HUES6 (cell line): ENCODE data around the gene C12orf43.

ENCODE experiments used
- H3K27ac ChIP-seq: 2 replicates; pipeline ENCODE4 v1.7.0; 2013; ENCODE audit warnings: low read depth, mild to moderate bottlenecking, low read length, inconsistent platforms
- H3K27me3 ChIP-seq: 2 replicates; pipeline ENCODE4 v1.6.1; 2013; ENCODE audit warnings: low read length; ENCODE audit not compliant: control insufficient read depth, insufficient read depth
- H3K36me3 ChIP-seq: 2 replicates; pipeline ENCODE4 v1.6.1; 2013; ENCODE audit warnings: low read length; ENCODE audit not compliant: control insufficient read depth, insufficient read depth
- H3K4me1 ChIP-seq: 2 replicates; pipeline ENCODE4 v1.6.1; 2013; ENCODE audit warnings: low read length; ENCODE audit not compliant: control insufficient read depth, insufficient read depth
- H3K4me3 ChIP-seq: 2 replicates; pipeline ENCODE4 v1.5.1; 2013; ENCODE audit warnings: low read depth, low read length
- H3K9ac ChIP-seq: one replicate; pipeline ENCODE4 v1.6.1; 2013; ENCODE audit warnings: mild to moderate bottlenecking, low read length
- H3K9me3 ChIP-seq: 2 replicates; pipeline ENCODE4 v1.6.1; 2013; ENCODE audit warnings: low read depth, low read length; ENCODE audit not compliant: control insufficient read depth, insufficient read depth

Gene C12orf43

GRCh38 chr12:120983759-120984158, 32.5 kb downstream of the C12orf43 start:
- H3K27me3 ChIP-seq, result no peaks in the 10 kb centered on the region
- H3K27ac ChIP-seq, result no peak overlapping the region
- no peaks in the 10 kb centered on the region for H3K9me3 ChIP-seq
- no peak overlapping the region for H3K9ac ChIP-seq
- H3K4me1 ChIP-seq, result peaks cover 6% of the 10 kb centered on the region; the same call in 1 of the 2 replicates
- no peaks in the 10 kb centered on the region for H3K36me3 ChIP-seq
- H3K4me3 ChIP-seq, result no peak overlapping the region

- Histone ChIP-seq H3K4me1 (peaks cover 9% of the 10 kb centered on the region; the same call in 1 of the 2 replicates), H3K9ac (no peak overlapping the region), H3K36me3 (no peaks in the 10 kb centered on the region), H3K4me3 (no peak overlapping the region), H3K9me3 (no peaks in the 10 kb centered on the region), H3K27me3 (no peaks in the 10 kb centered on the region), H3K27ac (no peak overlapping the region)
These were observed 33.6 kb downstream of the C12orf43 start for GRCh38 chr12:120982659-120983058.

GRCh38 chr12:120981407-120981941, 34.8 kb downstream of the C12orf43 start:
- no peak overlapping the region for H3K9ac ChIP-seq
- no peak overlapping the region for H3K4me3 ChIP-seq
- peaks cover 9% of the 10 kb centered on the region; the same call in 1 of the 2 replicates for H3K4me1 ChIP-seq
- no peak overlapping the region for H3K27ac ChIP-seq
- H3K27me3 ChIP-seq, result no peaks in the 10 kb centered on the region
- no peaks in the 10 kb centered on the region for H3K9me3 ChIP-seq
- H3K36me3 ChIP-seq, result no peaks in the 10 kb centered on the region

GRCh38 chr12:120980800-120981368, 35.4 kb downstream of the C12orf43 start:
- Histone ChIP-seq H3K36me3 (no peaks in the 10 kb centered on the region), H3K27me3 (no peaks in the 10 kb centered on the region), H3K9ac (no peak overlapping the region), H3K4me1 (peaks cover 9% of the 10 kb centered on the region; the same call in 1 of the 2 replicates), H3K4me3 (no peak overlapping the region), H3K9me3 (no peaks in the 10 kb centered on the region), H3K27ac (no peak overlapping the region)

- H3K9ac ChIP-seq, result no peak overlapping the region
- no peak overlapping the region for H3K4me3 ChIP-seq
- no peaks in the 10 kb centered on the region for H3K27me3 ChIP-seq
- H3K36me3 ChIP-seq, result no peaks in the 10 kb centered on the region
- H3K4me1 ChIP-seq, result peaks cover 9% of the 10 kb centered on the region; the same call in 1 of the 2 replicates
- H3K27ac ChIP-seq, result no peak overlapping the region
- no peaks in the 10 kb centered on the region for H3K9me3 ChIP-seq
These were observed 36.2 kb downstream of the C12orf43 start for GRCh38 chr12:120979862-120980696.

- H3K4me3 ChIP-seq, result no peak overlapping the region
- no peak overlapping the region for H3K27ac ChIP-seq
- no peak overlapping the region for H3K9ac ChIP-seq
These were observed 36.9 kb downstream of the C12orf43 start for GRCh38 chr12:120979220-120979861.

GRCh38 chr12:120978296-120979219, 37.7 kb downstream of the C12orf43 start, which contains the start of gene HNF1A:
Gene HNF1A (plus strand): TSS chr12:120978543. CDS start chr12:120978769, 226 bp downstream.
- no peak within 1 kb of the TSS for H3K27ac ChIP-seq
- H3K9me3 ChIP-seq, result no peaks in the 10 kb centered on the region
- peaks cover 3% of the 10 kb centered on the region; the same call in 1 of the 2 replicates for H3K4me1 ChIP-seq
- no peaks in the 10 kb centered on the region for H3K27me3 ChIP-seq
- H3K4me3 ChIP-seq, result no peak within 1 kb of the TSS
- no peak within 1 kb of the TSS for H3K9ac ChIP-seq
- no peaks in the 10 kb centered on the region for H3K36me3 ChIP-seq

More at GRCh38 chr12:120979220-120979861, 36.9 kb downstream of the C12orf43 start:
- no peaks in the 10 kb centered on the region for H3K27me3 ChIP-seq
- H3K4me1 ChIP-seq, result peaks cover 7% of the 10 kb centered on the region; the same call in 1 of the 2 replicates
- H3K9me3 ChIP-seq, result no peaks in the 10 kb centered on the region
- H3K36me3 ChIP-seq, result no peaks in the 10 kb centered on the region

- H3K4me1 ChIP-seq, result peaks cover 6% of the 10 kb centered on the region
- H3K36me3 ChIP-seq, result no peaks in the 10 kb centered on the region
- no peak overlapping the region for H3K27ac ChIP-seq
- H3K9me3 ChIP-seq, result no peaks in the 10 kb centered on the region
- H3K9ac ChIP-seq, result no peak overlapping the region
- no peak overlapping the region for H3K4me3 ChIP-seq
- H3K27me3 ChIP-seq, result no peaks in the 10 kb centered on the region
These were observed 38.6 kb downstream of the C12orf43 start for GRCh38 chr12:120977531-120978295.

- H3K27ac ChIP-seq, result no peak overlapping the region
These were observed 43.3 kb downstream of the C12orf43 start for GRCh38 chr12:120972870-120973543.

More at GRCh38 chr12:120972870-120973543, 43.3 kb downstream of the C12orf43 start:
- H3K4me3 ChIP-seq, result no peak overlapping the region
- no peaks in the 10 kb centered on the region for H3K36me3 ChIP-seq
- H3K9me3 ChIP-seq, result no peaks in the 10 kb centered on the region
- peaks cover 3% of the 10 kb centered on the region; the same call in 1 of the 2 replicates for H3K4me1 ChIP-seq
- no peak overlapping the region for H3K9ac ChIP-seq
- H3K27me3 ChIP-seq, result no peaks in the 10 kb centered on the region
